ENCODE measurements around the gene USP6NL.
A peak's percentile ranks its signal among the peaks of the same experiment; 100 is the strongest.

USP6NL gene

GRCh38 chr10:11609492-11610093 is 1.9 kb downstream of the USP6NL start:
- peak; percentile 54 for DNase-seq (ENCODE audit: low read depth)
- peak overlapping the region; percentile 97 for H3K4me3 ChIP-seq (ENCODE audit: low read depth, low read length)
- no peak for TF ChIP-seq CTCF (IDR thresholded peaks at IDR 0.05; ENCODE audit: low read depth, low read length, missing control alignments)

GRCh38 chr10:11609052-11609451 is 2.4 kb downstream of the USP6NL start:
- no peak for DNase-seq (ENCODE audit: low read depth)
- TF ChIP-seq CTCF (IDR thresholded peaks at IDR 0.05; ENCODE audit: low read depth, low read length, missing control alignments): no peak
- H3K4me3 ChIP-seq (ENCODE audit: low read depth, low read length): peak overlapping the region; percentile 97

- TF ChIP-seq CTCF (IDR thresholded peaks at IDR 0.05; ENCODE audit: low read depth, low read length, missing control alignments): no peak
- no peak for DNase-seq (ENCODE audit: low read depth)
- H3K4me3 ChIP-seq (ENCODE audit: low read depth, low read length): peak overlapping the region; percentile 97
Measured at GRCh38 chr10:11608159-11609013, 3.1 kb downstream of the USP6NL start.

- DNase-seq (ENCODE audit: low read depth): no peak
- TF ChIP-seq CTCF (IDR thresholded peaks at IDR 0.05; ENCODE audit: low read depth, low read length, missing control alignments): no peak
- H3K4me3 ChIP-seq (ENCODE audit: low read depth, low read length): peak overlapping the region; percentile 8; the same call in 1 of the 2 replicates
Measured at GRCh38 chr10:11605807-11606408, 5.5 kb downstream of the USP6NL start.

GRCh38 chr10:11604865-11605650 is 6.4 kb downstream of the USP6NL start:
- no peak overlapping the region; the same call in 1 of the 2 replicates for H3K4me3 ChIP-seq (ENCODE audit: low read depth, low read length)
- TF ChIP-seq CTCF (IDR thresholded peaks at IDR 0.05; ENCODE audit: low read depth, low read length, missing control alignments): no peak
- DNase-seq (ENCODE audit: low read depth): no peak

GRCh38 chr10:11603741-11604140 is 7.7 kb downstream of the USP6NL start:
- no peak for DNase-seq (ENCODE audit: low read depth)
- no peak overlapping the region for H3K4me3 ChIP-seq (ENCODE audit: low read depth, low read length)
- TF ChIP-seq CTCF (IDR thresholded peaks at IDR 0.05; ENCODE audit: low read depth, low read length, missing control alignments): no peak
